ENCODE measurements around the gene PTPRN. TPM values are rescaled to one million over a fixed set of nuclear protein-coding genes. Genes with fewer than 3 reads are reported as not detected.

The PTPRN gene
- total and polyA plus RNA-seq, 3 donors from 2014 or later: 1.7 to 6.0 (median 3.5) TPM

- intact Hi-C loops (cut with DNase I; ENCODE audit: low total_unique reads): no loop called here
- TF ChIP-seq POLR2A (IDR thresholded peaks at IDR 0.05) (no peak), CTCF (IDR thresholded peaks at IDR 0.05) (no peak)
- 89 to 90% methylated on average over 11 to 25 of the region's 25 CpGs for WGBS, 2 donors
- H3K4me1 ChIP-seq: peaks cover 6% of the 10 kb centered on the region
- H3K27ac ChIP-seq: no peak overlapping the region
- no peak overlapping the region for H3K4me3 ChIP-seq
- H3K9me3 ChIP-seq: no peaks in the 10 kb centered on the region
- no peak for DNase-seq
- H3K27me3 ChIP-seq: no peaks in the 10 kb centered on the region
- H3K36me3 ChIP-seq (ENCODE audit: low read depth, missing control alignments): no peaks in the 10 kb centered on the region
These were observed 12.4 kb downstream of the PTPRN start for GRCh38 chr2:219296631-219297391.

GRCh38 chr2:219296142-219296541 is 13.1 kb downstream of the PTPRN start:
- Histone ChIP-seq H3K36me3 (ENCODE audit: low read depth, missing control alignments) (no peaks in the 10 kb centered on the region), H3K4me1 (peaks cover 6% of the 10 kb centered on the region), H3K4me3 (no peak overlapping the region), H3K9me3 (no peaks in the 10 kb centered on the region), H3K27ac (no peak overlapping the region), H3K27me3 (no peaks in the 10 kb centered on the region)
- intact Hi-C loops (cut with DNase I; ENCODE audit: low total_unique reads): no loop called here
- no peak for DNase-seq
- 84 to 89% methylated on average over 7 to 14 of the region's 14 CpGs for WGBS, 2 donors
- TF ChIP-seq CTCF (IDR thresholded peaks at IDR 0.05) (no peak), POLR2A (IDR thresholded peaks at IDR 0.05) (no peak)

- intact Hi-C loops (cut with DNase I; ENCODE audit: low total_unique reads): loop anchor here (5.0 kb wide), 1 partner anchor 132 kb away; the partner anchor contains the start of gene NHEJ1
- 7 to 9% methylated on average over 31 to 58 of the region's 67 CpGs for WGBS, 2 donors
- H3K9me3 ChIP-seq: no peaks in the 10 kb centered on the region
These were observed 14.5 kb downstream of the PTPRN start for GRCh38 chr2:219294356-219295351.

GRCh38 chr2:219293736-219294231 is 15.4 kb downstream of the PTPRN start:
- no peak for TF ChIP-seq POLR2A (IDR thresholded peaks at IDR 0.05)
- TF ChIP-seq CTCF (IDR thresholded peaks at IDR 0.05): no peak
- Histone ChIP-seq H3K4me3 (no peak overlapping the region), H3K9me3 (no peaks in the 10 kb centered on the region), H3K27ac (no peak overlapping the region), H3K27me3 (no peaks in the 10 kb centered on the region), H3K4me1 (peaks cover 17% of the 10 kb centered on the region), H3K36me3 (ENCODE audit: low read depth, missing control alignments) (no peaks in the 10 kb centered on the region)
- no peak for DNase-seq
- intact Hi-C loops (cut with DNase I; ENCODE audit: low total_unique reads): loop anchor here (5.0 kb wide), 1 partner anchor 131 kb away; the partner anchor contains the start of gene NHEJ1
- WGBS, 2 donors: 63 to 74% methylated on average over 4 to 5 of the region's 5 CpGs

More at GRCh38 chr2:219294356-219295351, 14.5 kb downstream of the PTPRN start:
- H3K4me1 ChIP-seq: peaks cover 12% of the 10 kb centered on the region
- no peaks in the 10 kb centered on the region for H3K27me3 ChIP-seq
- DNase-seq: peak; percentile 93
- peak overlapping the region; percentile 74 to 81 for H3K27ac ChIP-seq
- peak overlapping the region; percentile 50 to 71 for H3K4me3 ChIP-seq
- no peak for TF ChIP-seq POLR2A (IDR thresholded peaks at IDR 0.05)
- TF ChIP-seq CTCF (IDR thresholded peaks at IDR 0.05): peak; percentile 97 to 99 (median 99)
- no peaks in the 10 kb centered on the region for H3K36me3 ChIP-seq (ENCODE audit: low read depth, missing control alignments)
